HepG2 (cell line): ENCODE results near the gene FBXO2. TPM values are rescaled to one million over a fixed set of nuclear protein-coding genes. Genes with fewer than 3 reads are reported as not detected.
A peak's percentile ranks its signal among the peaks of the same experiment; 100 is the strongest.

ENCODE experiments used
- BRCA1 ChIP-seq: sonication (generic); formaldehyde crosslinking; IDR thresholded peaks from 2 replicates; pipeline ENCODE4 v1.4.0; 2020; ENCODE audit warnings: missing genetic modification reagents
- GABPA ChIP-seq, 2 experiments: IDR thresholded peaks; 2 replicates each; pipeline ENCODE4 v1.6.1; 2011 to 2016; ENCODE audit warnings: low read depth in 2 of 2, low read length in 1 of 2, missing biosample characterization in 1 of 2, missing genetic modification characterization in 1 of 2
- HNRNPL ChIP-seq: fragments of 200-400 bp; formaldehyde crosslinking; IDR thresholded peaks from 2 replicates; pipeline ENCODE4 v1.6.1; 2017; ENCODE audit warnings: mild to moderate bottlenecking, low read depth, low read length
- HOXA7 ChIP-seq: sonication (generic); formaldehyde crosslinking; IDR thresholded peaks from 2 replicates; pipeline ENCODE4 v1.8.1; 2022; ENCODE audit warnings: mild to moderate bottlenecking, missing genetic modification reagents, moderate library complexity
- JUN ChIP-seq: sonication (generic); formaldehyde crosslinking; IDR thresholded peaks from 2 replicates; pipeline ENCODE4 v1.4.0; 2020; ENCODE audit warnings: mild to moderate bottlenecking, missing genetic modification reagents
- KDM1A ChIP-seq: IDR thresholded peaks from 2 replicates; pipeline ENCODE4 v1.6.1; 2016; ENCODE audit warnings: missing compliant biosample characterization
- KLF9 ChIP-seq: IDR thresholded peaks from 2 replicates; pipeline ENCODE4 v1.6.1; 2016; ENCODE audit warnings: low read depth
- MXD4 ChIP-seq: IDR thresholded peaks from 2 replicates; pipeline ENCODE4 v1.6.1; 2016; ENCODE audit warnings: mild to moderate bottlenecking, missing biosample characterization, missing genetic modification reagents
- NCOA2 ChIP-seq: sonication (generic); formaldehyde crosslinking; IDR thresholded peaks from 2 replicates; pipeline ENCODE4 v1.8.0; 2022; ENCODE audit warnings: inconsistent platforms
- NFATC3 ChIP-seq: sonication (generic); formaldehyde crosslinking; IDR thresholded peaks from 2 replicates; pipeline ENCODE4 v1.5.1; 2020; ENCODE audit warnings: mild to moderate bottlenecking, missing genetic modification reagents
- NRL ChIP-seq: sonication (generic); formaldehyde crosslinking; IDR thresholded peaks from 2 replicates; pipeline ENCODE4 v1.5.0; 2020; ENCODE audit warnings: missing genetic modification reagents, mild to moderate bottlenecking, moderate library complexity, borderline replicate concordance
- RNF2 ChIP-seq: fragments of 450-650 bp; conservative IDR thresholded peaks from 2 replicates; pipeline ENCODE4 v1.6.1; 2016; ENCODE audit warnings: low read depth
- RNF219 ChIP-seq: sonication (generic); formaldehyde crosslinking; IDR thresholded peaks from 2 replicates; pipeline ENCODE4 v1.5.0; 2020; ENCODE audit warnings: mild to moderate bottlenecking, missing genetic modification reagents
- SMC3 ChIP-seq: IDR thresholded peaks from 2 replicates; pipeline ENCODE4 v1.6.1; 2011; ENCODE audit warnings: low read length, improper control_type of control experiment
- TBL1XR1 ChIP-seq: fragments of 150-350 bp; IDR thresholded peaks from 2 replicates; pipeline ENCODE4 v1.6.1; 2014; ENCODE audit warnings: borderline replicate concordance, low read length; ENCODE audit not compliant: partially characterized antibody
- ZBTB37 ChIP-seq: sonication (generic); formaldehyde crosslinking; IDR thresholded peaks from 2 replicates; pipeline ENCODE4 v1.4.0; 2020; ENCODE audit warnings: mild to moderate bottlenecking, missing genetic modification reagents
- ZEB1 ChIP-seq: IDR thresholded peaks from 2 replicates; pipeline ENCODE4 v1.6.1; 2012; ENCODE audit warnings: mild to moderate bottlenecking, low read depth, inconsistent platforms; ENCODE audit not compliant: insufficient replicate concordance
- ZFP36L2 ChIP-seq: sonication (generic); formaldehyde crosslinking; IDR thresholded peaks from 2 replicates; pipeline ENCODE4 v1.4.0; 2020; ENCODE audit warnings: missing genetic modification reagents
- ZKSCAN1 ChIP-seq: fragments of 150-350 bp; IDR thresholded peaks from 2 replicates; pipeline ENCODE4 v1.6.1; 2014; ENCODE audit warnings: low read length
- ZNF235 ChIP-seq: sonication (generic); formaldehyde crosslinking; IDR thresholded peaks from 2 replicates; pipeline ENCODE4 v1.8.1; 2023; ENCODE audit warnings: mild to moderate bottlenecking, missing genetic modification reagents, borderline replicate concordance
- ZNF775 ChIP-seq: sonication (generic); formaldehyde crosslinking; IDR thresholded peaks from 2 replicates; pipeline ENCODE4 v1.4.0; 2020; ENCODE audit warnings: missing genetic modification reagents, mild to moderate bottlenecking, moderate library complexity, borderline replicate concordance
- ZNF839 ChIP-seq: sonication (generic); formaldehyde crosslinking; IDR thresholded peaks from 2 replicates; pipeline ENCODE4 v1.4.0; 2020; ENCODE audit warnings: missing genetic modification reagents, mild to moderate bottlenecking, borderline replicate concordance
- polyA plus RNA-seq, 8 experiments: library from polyadenylated mRNA; depleted of rRNA in 3 of 8; stranded (reverse) in 7 of 8; unstranded in 1 of 8; fragments of >200 nt; fragmentation: Illumina TruSeq in 4 of 8; extraction: Trizol in 4 of 8; gene quantifications; 2 replicates each; pipeline versions ENCODE4 v1.2.1 to v1.2.3, GENCODE V29; 2011 to 2016; ENCODE audit warnings: low read depth in 4 of 8, missing spikeins in 1 of 8, mixed read lengths in 1 of 8; ENCODE audit not compliant: insufficient read depth in 1 of 8
- total RNA-seq, 5 experiments: library from RNA; depleted of rRNA; stranded (reverse); fragments of >200 nt; fragmentation: Illumina TruSeq; extraction: Trizol; gene quantifications; 2 replicates each; pipeline ENCODE4 v1.2.3, GENCODE V29; 2016; ENCODE audit warnings: low read depth in 1 of 5
- TF ChIP-seq, protein P1 (sequence below): sonication (generic); formaldehyde crosslinking; conservative IDR thresholded peaks from 2 replicates; pipeline ENCODE4 v1.8.0; 2022; ENCODE audit warnings: low read depth, missing genetic modification reagents
- TF ChIP-seq, protein P2 (sequence below): sonication (generic); formaldehyde crosslinking; IDR thresholded peaks from 2 replicates; pipeline ENCODE4 v1.9.0; 2022; ENCODE audit warnings: missing genetic modification reagents, mild to moderate bottlenecking, borderline replicate concordance

Gene FBXO2
- total and polyA plus RNA-seq, 2 of the 13 experiments (the other 11 are each of a cell fraction or from before 2014, with no cell fraction given), result 79.3 to 112 TPM

DNA sequence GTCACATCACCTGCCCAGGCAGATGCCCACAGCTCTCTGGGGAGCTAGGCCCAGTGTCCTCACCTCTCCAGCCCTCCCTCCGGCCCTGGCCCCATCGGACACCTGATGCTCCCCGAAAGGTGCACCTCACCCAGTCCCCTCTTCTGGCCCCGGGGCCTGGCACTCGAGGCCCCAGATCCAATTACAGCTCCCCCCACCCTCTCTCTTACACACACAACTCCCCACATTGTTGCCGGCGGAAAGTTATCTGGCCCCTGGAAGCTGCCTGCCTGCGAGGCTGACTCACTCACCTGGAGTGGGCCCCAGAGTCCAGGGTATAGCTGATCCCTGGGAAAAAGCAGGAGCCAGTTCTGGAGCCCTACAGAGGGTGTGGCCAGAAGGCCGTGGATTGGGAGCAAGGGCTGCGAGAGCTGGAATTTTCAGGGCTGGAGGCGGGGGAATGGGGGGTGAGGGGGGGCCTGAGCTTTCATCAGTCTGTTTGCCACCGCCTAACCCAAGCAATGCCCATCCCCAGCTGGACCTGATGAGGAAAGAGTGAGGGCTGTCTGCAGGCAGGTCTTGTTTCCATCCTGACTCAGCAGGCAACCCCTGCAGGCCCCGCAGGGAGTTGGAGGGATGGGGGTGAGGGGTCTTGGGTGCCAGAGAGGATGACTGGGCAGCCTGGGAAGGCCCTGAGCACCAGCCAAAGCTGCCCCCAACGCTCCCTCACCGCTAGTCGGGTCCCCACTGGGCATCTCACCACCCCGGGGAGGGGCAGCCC, 948 bp downstream of the FBXO2 start (continued):
- TF ChIP-seq ZEB1 (peak; percentile 76), GABPA (IDR thresholded peaks at IDR 0.05; ENCODE audit: low read depth, low read length) (no peak), GABPA (CRISPR knock-in tag; IDR thresholded peaks at IDR 0.05; ENCODE audit: low read depth) (no peak), TBL1XR1 (peak; percentile 45), ZNF839 (CRISPR knock-in tag) (no peak), NFATC3 (CRISPR knock-in tag) (no peak), ZKSCAN1 (no peak; the same call in 1 of the 2 replicates), ZBTB37 (CRISPR knock-in tag) (peak; percentile 43; the same call in 1 of the 2 replicates), RNF219 (no peak), ZFP36L2 (CRISPR knock-in tag) (no peak), KLF9 (CRISPR knock-in tag) (no peak), NRL (no peak), NCOA2 (CRISPR knock-in tag) (no peak), KDM1A (CRISPR knock-in tag) (0 out of 2 replicates have a peak, but pooled peaks have one; percentile 11), ZNF235 (CRISPR knock-in tag) (no peak), SMC3 (no peak), MXD4 (no peak), BRCA1 (no peak), JUN (no peak), ZNF775 (CRISPR knock-in tag) (no peak), RNF2 (no peak), HOXA7 (no peak), HNRNPL (peak; percentile 42; the same call in 1 of the 2 replicates)
- TF ChIP-seq, protein P1, sequence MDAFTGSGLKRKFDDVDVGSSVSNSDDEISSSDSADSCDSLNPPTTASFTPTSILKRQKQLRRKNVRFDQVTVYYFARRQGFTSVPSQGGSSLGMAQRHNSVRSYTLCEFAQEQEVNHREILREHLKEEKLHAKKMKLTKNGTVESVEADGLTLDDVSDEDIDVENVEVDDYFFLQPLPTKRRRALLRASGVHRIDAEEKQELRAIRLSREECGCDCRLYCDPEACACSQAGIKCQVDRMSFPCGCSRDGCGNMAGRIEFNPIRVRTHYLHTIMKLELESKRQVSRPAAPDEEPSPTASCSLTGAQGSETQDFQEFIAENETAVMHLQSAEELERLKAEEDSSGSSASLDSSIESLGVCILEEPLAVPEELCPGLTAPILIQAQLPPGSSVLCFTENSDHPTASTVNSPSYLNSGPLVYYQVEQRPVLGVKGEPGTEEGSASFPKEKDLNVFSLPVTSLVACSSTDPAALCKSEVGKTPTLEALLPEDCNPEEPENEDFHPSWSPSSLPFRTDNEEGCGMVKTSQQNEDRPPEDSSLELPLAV (CRISPR knock-in tag), result no peak
- TF ChIP-seq, protein P2, sequence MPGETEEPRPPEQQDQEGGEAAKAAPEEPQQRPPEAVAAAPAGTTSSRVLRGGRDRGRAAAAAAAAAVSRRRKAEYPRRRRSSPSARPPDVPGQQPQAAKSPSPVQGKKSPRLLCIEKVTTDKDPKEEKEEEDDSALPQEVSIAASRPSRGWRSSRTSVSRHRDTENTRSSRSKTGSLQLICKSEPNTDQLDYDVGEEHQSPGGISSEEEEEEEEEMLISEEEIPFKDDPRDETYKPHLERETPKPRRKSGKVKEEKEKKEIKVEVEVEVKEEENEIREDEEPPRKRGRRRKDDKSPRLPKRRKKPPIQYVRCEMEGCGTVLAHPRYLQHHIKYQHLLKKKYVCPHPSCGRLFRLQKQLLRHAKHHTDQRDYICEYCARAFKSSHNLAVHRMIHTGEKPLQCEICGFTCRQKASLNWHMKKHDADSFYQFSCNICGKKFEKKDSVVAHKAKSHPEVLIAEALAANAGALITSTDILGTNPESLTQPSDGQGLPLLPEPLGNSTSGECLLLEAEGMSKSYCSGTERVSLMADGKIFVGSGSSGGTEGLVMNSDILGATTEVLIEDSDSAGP, result no peak
